ENCODE results near the gene MELK. TPM values are rescaled to one million over a fixed set of nuclear protein-coding genes. Genes with fewer than 3 reads are reported as not detected.
A peak's percentile ranks its signal among the peaks of the same experiment; 100 is the strongest.
"Not testable (repeated sequence)": the region's sequence is repeated elsewhere in the genome, so short reads cannot be mapped to it uniquely, and the experiment has no call there.

The MELK gene
- total RNA-seq, 1 experiment from 2014 or later = 63.2 TPM

- TF ChIP-seq POLR2A (IDR thresholded peaks at IDR 0.05; ENCODE audit: borderline replicate concordance, extremely low read depth, insufficient read depth, insufficient read length) (no peak), POLR2AphosphoS5 (IDR thresholded peaks at IDR 0.05; ENCODE audit: low read depth, low read length) (no peak)
- Histone ChIP-seq H3K4me3 (replicated peaks in 1 of 2; ENCODE audit: low read depth in 1 of 2, low read length in 2 of 2) (no peak overlapping the region), H3K27me3 (ENCODE audit: insufficient read depth, low read length) (no peaks in the 10 kb centered on the region), H2AFZ (ENCODE audit: low read depth, low read length, poor library complexity, severe bottlenecking) (no peak overlapping the region), H3K79me2 (ENCODE audit: insufficient read depth, low read length) (no peaks in the 10 kb centered on the region), H3K9me3 (ENCODE audit: control insufficient read depth in 1 of 2, insufficient read depth in 1 of 2, low read depth in 1 of 2, low read length in 2 of 2) (no peaks in the 10 kb centered on the region), H3K4me2 (ENCODE audit: low read length) (no peak overlapping the region), H3K4me1 (ENCODE audit: control insufficient read depth in 1 of 2, insufficient read depth in 2 of 2, low read length in 2 of 2) (peaks cover 0 to under 1% of the 10 kb centered on the region in 2 experiments; a peak in 1 of 4 replicates), H3K9me2 (ENCODE audit: insufficient read depth) (no peaks in the 10 kb centered on the region), H3K27ac (ENCODE audit: low read depth, low read length) (no peak overlapping the region), H4K20me1 (ENCODE audit: insufficient read depth) (no peaks in the 10 kb centered on the region), H3K36me3 (ENCODE audit: control insufficient read depth in 1 of 2, insufficient read depth in 2 of 2, low read length in 2 of 2) (no peaks in the 10 kb centered on the region), H3K9ac (ENCODE audit: low read length) (no peak overlapping the region)
- no TSS peak for BruUV-seq (replicated peaks)
- CTCF ChIA-PET = interaction anchor here (1.1 kb wide), 1 partner anchor 154 kb away, joined by 3 read pairs; no protein-coding TSS in a partner anchor
- DNase-seq (ENCODE audit: low read depth, low spot score) (no peak), ATAC-seq (no peak)
- intact Hi-C loops (cut with micrococcal nuclease) = no loop called here
- POLR2A ChIA-PET = no interaction called here
- RAD21 ChIA-PET (ENCODE audit: low non-redundant PET in 1 of 2, low total read pairs in 2 of 2, uncharacterized antibody in 2 of 2, unreplicated experiment in 2 of 2) = no interaction called here
Measured at GRCh38 chr9:36560771-36561170, 11.9 kb upstream of the MELK start.

GRCh38 chr9:36562801-36563200 lies 9.9 kb upstream of the MELK start:
- H3K4me1 ChIP-seq (ENCODE audit: control insufficient read depth in 1 of 2, insufficient read depth in 2 of 2, low read length in 2 of 2) = peaks cover 5 to 14% of the 10 kb centered on the region in 2 experiments
- H4K20me1 ChIP-seq (ENCODE audit: insufficient read depth); H3K4me3 ChIP-seq (replicated peaks in 1 of 2; ENCODE audit: low read depth in 1 of 2, low read length in 2 of 2); DNase-seq (ENCODE audit: low read depth, low spot score); H3K36me3 ChIP-seq (ENCODE audit: control insufficient read depth in 1 of 2, insufficient read depth in 2 of 2, low read length in 2 of 2); POLR2A ChIA-PET; CTCF ChIA-PET; H3K79me2 ChIP-seq (ENCODE audit: insufficient read depth, low read length); H3K9me2 ChIP-seq (ENCODE audit: insufficient read depth); H3K9me3 ChIP-seq (ENCODE audit: control insufficient read depth in 1 of 2, insufficient read depth in 1 of 2, low read depth in 1 of 2, low read length in 2 of 2); BruUV-seq (replicated peaks); ATAC-seq; H2AFZ ChIP-seq (ENCODE audit: low read depth, low read length, poor library complexity, severe bottlenecking); intact Hi-C loops (cut with micrococcal nuclease); H3K27ac ChIP-seq (ENCODE audit: low read depth, low read length); H3K9ac ChIP-seq (ENCODE audit: low read length); RAD21 ChIA-PET (ENCODE audit: low non-redundant PET in 1 of 2, low total read pairs in 2 of 2, uncharacterized antibody in 2 of 2, unreplicated experiment in 2 of 2); H3K4me2 ChIP-seq (ENCODE audit: low read length); H3K27me3 ChIP-seq (ENCODE audit: insufficient read depth, low read length): not testable (repeated sequence)

GRCh38 chr9:36566813-36567221 lies 5.9 kb upstream of the MELK start:
- peak overlapping the region; percentile 52 for H3K9ac ChIP-seq (ENCODE audit: low read length)
- H3K9me3 ChIP-seq (ENCODE audit: control insufficient read depth in 1 of 2, insufficient read depth in 1 of 2, low read depth in 1 of 2, low read length in 2 of 2) = no peaks in the 10 kb centered on the region
- ATAC-seq = peak; percentile 74
- DNase-seq (ENCODE audit: low read depth, low spot score) = no peak
- H3K4me1 ChIP-seq (ENCODE audit: control insufficient read depth in 1 of 2, insufficient read depth in 2 of 2, low read length in 2 of 2) = peaks cover 5 to 15% of the 10 kb centered on the region in 2 experiments
- no peaks in the 10 kb centered on the region for H4K20me1 ChIP-seq (ENCODE audit: insufficient read depth)
- H3K27me3 ChIP-seq (ENCODE audit: insufficient read depth, low read length) = no peaks in the 10 kb centered on the region
- ChIA-PET POLR2A (interaction anchor here (0.8 to 0.9 kb wide), 2 partner anchors 8 kb away, joined by 3 read pairs; no protein-coding TSS in a partner anchor), CTCF (interaction anchor here (1.0 to 1.3 kb wide), 2 partner anchors 159 to 162 kb away, joined by 4 to 5 read pairs; no protein-coding TSS in a partner anchor), RAD21 (ENCODE audit: low non-redundant PET in 1 of 2, low total read pairs in 2 of 2, uncharacterized antibody in 2 of 2, unreplicated experiment in 2 of 2) (interaction anchor here in 1 of 2 experiments (0.6 kb wide), 1 partner anchor 115 kb away, joined by 9 read pairs; no protein-coding TSS in a partner anchor)
- no peak overlapping the region for H3K4me3 ChIP-seq (replicated peaks in 1 of 2; ENCODE audit: low read depth in 1 of 2, low read length in 2 of 2)
- H2AFZ ChIP-seq (ENCODE audit: low read depth, low read length, poor library complexity, severe bottlenecking) = peak overlapping the region; percentile 97
- intact Hi-C loops (cut with micrococcal nuclease) = no loop called here
- H3K79me2 ChIP-seq (ENCODE audit: insufficient read depth, low read length) = no peaks in the 10 kb centered on the region
- H3K4me2 ChIP-seq (ENCODE audit: low read length) = peak overlapping the region; percentile 48
- BruUV-seq (replicated peaks) = no TSS peak
- no peaks in the 10 kb centered on the region for H3K9me2 ChIP-seq (ENCODE audit: insufficient read depth)
- H3K36me3 ChIP-seq (ENCODE audit: control insufficient read depth in 1 of 2, insufficient read depth in 2 of 2, low read length in 2 of 2) = no peaks in the 10 kb centered on the region
- peak overlapping the region; percentile 41 for H3K27ac ChIP-seq (ENCODE audit: low read depth, low read length)
- TF ChIP-seq JUND (IDR thresholded peaks at IDR 0.05) (0 out of 2 replicates have a peak, but pooled peaks have one; percentile 23), SIN3A (IDR thresholded peaks at IDR 0.05; ENCODE audit: low read depth) (no peak), REST (IDR thresholded peaks at IDR 0.05; ENCODE audit: low read depth) (no peak), CTCF (IDR thresholded peaks at IDR 0.05 in 2 of 3, conservative IDR thresholded peaks at IDR 0.05 in 1 of 3; ENCODE audit: borderline replicate concordance in 1 of 3, insufficient read depth in 1 of 3, low read depth in 2 of 3, low read length in 2 of 3) (no peak), EZH2phosphoT487 (IDR thresholded peaks at IDR 0.05; ENCODE audit: borderline replicate concordance) (no peak)
